Sciatic nerve (tissue), 2 donors: ENCODE results near the gene AMHR2. TPM values are rescaled to one million over a fixed set of nuclear protein-coding genes. Genes with fewer than 3 reads are reported as not detected.

Experiments
- ATAC-seq: fragments of 200-7000 bp; cut with Tn5 transposase; one replicate; pipeline ENCODE4 v1.9.1; 2020; ENCODE audit warnings: mild to moderate bottlenecking, moderate library complexity
- DNase-seq: peaks from one replicate; pipeline ENCODE4 v3.0.0-alpha.2; 2020; ENCODE audit warnings: low spot score
- intact Hi-C: fragments of 100-400 bp; cut with DNase I; formaldehyde crosslinking; loops from one replicate; pipeline ENCODE4 v1.14.2; 2022
- total RNA-seq: library from RNA; stranded (reverse); fragmentation: NEBNext Ultra II Directional; extraction: Animal tissue kit (Norgen Biotek cat#: 25700); gene quantifications from one replicate; pipeline ENCODE4 v1.2.1, GENCODE V29; 2021
- donor health status: DM: no; HTN: no; CAD: no.
- donor health status: DM: no; HTN: no; CAD: no.

The AMHR2 gene
- total RNA-seq, 1 donor from 2014 or later: not detected

DNA sequence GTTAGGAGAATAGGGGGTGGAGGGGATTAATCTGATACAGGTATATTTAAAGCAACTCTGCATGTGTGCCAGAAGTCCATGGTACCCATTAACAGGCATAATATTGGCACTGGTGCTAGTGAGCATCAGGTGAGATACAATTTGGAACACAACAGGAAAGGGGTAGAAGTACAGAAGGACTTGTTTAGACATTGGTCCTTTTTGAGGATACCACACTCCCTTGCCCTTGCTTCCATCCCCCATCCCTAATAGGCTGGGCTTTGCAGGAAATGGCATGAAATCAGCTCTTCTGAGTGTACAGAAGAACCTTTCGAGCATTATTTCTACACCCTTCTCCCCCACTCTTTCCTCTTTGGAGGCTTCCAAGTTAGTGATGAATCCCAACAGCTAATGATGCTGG, 44.6 kb downstream of the AMHR2 start:
- ATAC-seq (no peak), DNase-seq (no peak)
- intact Hi-C loops: no loop called here

DNA sequence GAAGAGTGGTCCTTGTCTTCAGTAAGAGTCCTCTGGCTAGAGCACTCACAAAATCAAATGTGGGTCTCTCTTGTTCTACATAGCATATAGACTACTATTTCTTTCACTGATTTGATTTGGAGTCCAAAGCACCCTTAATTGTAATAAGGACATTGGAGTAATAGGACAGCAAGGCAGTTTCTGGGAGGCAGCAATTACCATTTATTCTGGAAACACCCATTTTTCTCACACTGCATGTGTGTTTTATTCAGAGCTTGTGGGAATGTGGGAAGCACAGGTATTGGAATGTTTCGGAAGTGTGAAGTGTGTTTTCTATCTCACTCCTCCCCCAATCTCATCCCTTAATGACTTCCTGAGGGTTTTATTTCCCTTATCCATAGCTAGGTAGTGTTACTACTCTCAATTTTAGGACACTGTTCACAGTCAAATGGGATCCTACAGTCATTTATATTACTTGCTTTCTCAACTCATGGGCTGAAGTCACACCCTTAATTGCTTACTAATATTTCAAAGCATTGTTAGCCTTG, 48.5 kb downstream of the AMHR2 start:
- ATAC-seq: no peak
- intact Hi-C loops: no loop called here
- DNase-seq: no peak

DNA sequence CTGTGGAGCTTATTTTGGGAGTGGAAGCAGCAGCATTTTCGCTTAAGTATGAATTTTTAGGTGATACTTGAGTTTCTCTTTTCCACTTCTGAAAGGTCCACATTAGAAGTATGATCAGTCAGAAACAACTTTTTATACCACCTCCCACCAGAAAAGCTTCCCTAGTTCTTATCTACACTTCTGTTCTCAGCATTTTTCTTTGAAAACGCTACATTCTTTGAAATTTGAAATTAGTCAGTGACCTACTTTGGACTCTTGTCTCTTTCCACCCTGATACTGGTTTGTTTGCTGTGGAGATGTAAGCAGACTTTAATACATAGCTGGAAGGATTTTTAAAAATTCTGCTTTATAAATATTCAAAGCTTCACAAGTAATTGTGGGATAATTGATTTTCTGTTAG, 50.4 kb downstream of the AMHR2 start:
- no peak for DNase-seq
- intact Hi-C loops: no loop called here
- ATAC-seq: no peak

DNA sequence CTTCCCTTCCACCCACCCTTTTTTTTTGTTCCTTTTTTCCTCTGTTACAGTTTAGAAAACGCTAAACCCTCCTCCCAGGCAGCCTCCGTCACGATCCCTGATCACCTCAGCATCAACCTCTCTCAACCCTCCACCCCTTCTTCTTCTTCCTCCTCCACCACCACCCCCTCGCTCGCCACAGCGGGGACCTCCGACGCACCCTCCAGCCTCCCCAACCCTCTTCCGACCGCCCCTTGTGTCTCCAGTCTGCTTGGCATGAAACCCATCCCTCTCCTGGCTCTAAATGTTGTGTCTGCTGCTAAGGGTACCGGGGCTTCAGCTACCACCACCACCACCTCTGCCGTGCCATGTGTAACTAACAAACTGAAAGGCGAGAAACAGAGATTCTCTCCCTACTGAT, 51.2 kb downstream of the AMHR2 start:
- ATAC-seq: no peak
- no peak for DNase-seq
- intact Hi-C loops: no loop called here

DNA sequence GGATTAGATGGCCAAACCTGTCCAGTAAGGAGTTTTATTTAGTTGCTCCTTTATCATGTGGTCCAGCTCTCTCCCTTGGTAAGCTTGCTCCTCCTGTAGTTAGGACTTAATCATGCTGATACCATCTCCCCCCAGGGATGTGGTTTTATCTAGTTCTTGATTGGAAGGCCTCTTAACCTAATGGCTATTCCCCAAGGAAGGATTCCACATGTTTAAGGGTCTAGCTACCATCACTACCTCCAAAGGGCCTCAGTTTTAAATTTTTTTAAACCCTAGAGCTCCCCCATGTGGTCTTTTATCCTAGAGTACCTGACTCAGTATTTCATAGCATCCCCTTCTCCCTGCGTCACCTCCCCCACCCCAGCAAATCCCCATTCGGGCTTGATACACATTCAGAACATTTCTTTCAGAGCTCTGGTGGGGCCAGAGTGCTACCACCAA, 53.1 kb downstream of the AMHR2 start:
- intact Hi-C loops: no loop called here
- ATAC-seq (no peak), DNase-seq (no peak)

DNA sequence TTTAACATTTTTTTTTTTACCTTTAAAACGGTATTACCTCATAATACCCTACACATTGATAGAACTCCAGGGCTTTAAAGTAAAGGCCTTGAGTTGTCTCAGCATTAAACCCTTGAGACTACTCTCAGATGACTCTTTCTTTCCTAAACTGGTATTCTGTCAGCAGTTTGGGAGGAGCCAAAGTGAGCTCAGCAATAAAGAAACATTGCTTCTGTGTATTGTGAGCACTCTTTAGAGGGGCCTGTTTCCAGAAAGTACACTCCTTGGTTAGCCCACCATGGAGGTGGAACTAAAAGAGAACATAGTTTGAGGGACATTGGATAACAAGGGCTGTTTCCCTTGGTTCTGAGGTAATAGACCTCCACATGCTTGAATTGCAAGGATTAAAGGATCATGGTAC, 55.2 kb downstream of the AMHR2 start:
- ATAC-seq (no peak), DNase-seq (no peak)
- intact Hi-C loops: no loop called here

DNA sequence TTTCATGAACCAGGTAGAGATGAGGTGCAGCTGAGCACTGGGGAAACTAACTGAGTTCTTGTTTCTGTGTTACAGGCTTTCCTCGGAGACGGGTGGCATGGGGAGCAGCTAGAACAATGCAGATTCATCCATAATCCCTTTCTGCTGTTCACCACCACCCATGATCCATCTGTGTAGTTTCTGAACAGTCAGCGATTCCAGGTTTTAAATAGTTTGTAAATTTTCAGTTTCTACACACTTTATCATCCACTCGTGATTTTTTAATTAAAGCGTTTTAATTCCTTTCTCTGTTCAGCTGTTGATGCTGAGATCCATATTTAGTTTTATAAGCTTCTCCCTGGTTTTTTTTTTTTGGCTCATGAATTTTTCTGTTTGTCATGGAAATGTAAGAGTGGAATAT, 55.7 kb downstream of the AMHR2 start:
- ATAC-seq: no peak
- DNase-seq: no peak
- intact Hi-C loops: no loop called here

DNA sequence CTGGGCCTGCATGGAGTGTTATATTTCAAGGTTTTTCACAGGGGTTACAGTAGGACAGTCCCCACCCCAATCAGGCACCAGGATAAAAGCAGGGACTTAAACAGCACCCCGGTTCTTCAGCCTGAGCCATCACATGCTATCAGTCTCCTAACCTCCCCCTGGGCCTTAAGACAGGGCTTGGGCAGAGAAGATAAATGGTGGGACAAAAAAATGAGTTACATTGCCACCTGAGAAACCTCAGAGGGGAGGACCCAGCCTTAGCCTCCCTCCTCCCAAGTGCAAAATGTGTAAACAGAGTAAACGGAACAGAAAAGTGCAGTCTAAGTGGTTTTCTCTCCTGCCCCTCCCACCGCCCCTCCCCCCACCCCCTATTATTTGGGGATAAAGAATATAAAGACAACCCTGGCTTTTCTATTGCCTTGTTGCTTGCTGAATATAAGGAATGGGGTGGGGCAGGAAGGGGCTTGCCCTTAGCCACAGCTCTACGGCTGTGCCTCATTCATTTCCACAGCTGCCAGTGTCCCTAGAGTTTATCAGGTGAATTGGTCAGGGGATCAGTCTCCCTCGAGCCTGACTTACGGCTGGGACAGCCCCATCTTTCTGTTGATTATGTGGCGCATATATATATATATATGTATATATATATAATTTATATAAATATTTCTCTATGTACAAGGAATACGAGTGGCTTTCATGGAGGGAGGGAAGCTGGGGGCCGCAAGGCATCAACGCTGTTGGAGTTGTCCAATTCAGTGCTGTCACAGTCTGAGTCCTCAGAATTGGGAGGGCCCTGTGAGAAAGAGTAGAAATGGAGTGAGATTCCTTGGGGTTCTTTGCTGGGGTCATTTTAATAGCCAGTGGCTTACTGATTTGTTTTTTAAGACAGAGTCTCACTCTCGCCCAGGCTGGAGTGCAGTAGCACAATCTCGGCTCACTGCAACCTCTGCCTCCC, 57.1 kb downstream of the AMHR2 start:
- ATAC-seq (no peak), DNase-seq (peak; percentile 50)
- intact Hi-C loops: no loop called here

Other genes with a start within 250 kb of the AMHR2 start
- gene ZNF740, start 243.1 kb upstream of the AMHR2 start, total RNA-seq: 51.0 TPM
- 81.7 TPM for gene CSAD, start 242.9 kb upstream of the AMHR2 start, total RNA-seq
- gene ITGB7, start 216.6 kb upstream of the AMHR2 start, total RNA-seq: 33.4 TPM
- 56.3 TPM for gene RARG, start 191.6 kb upstream of the AMHR2 start, total RNA-seq
- 1.2 TPM for gene ESPL1, start 155.6 kb upstream of the AMHR2 start, total RNA-seq
- 490 TPM for gene PFDN5, start 128.3 kb upstream of the AMHR2 start, total RNA-seq
- 31.9 TPM for gene MYG1, start 124.2 kb upstream of the AMHR2 start, total RNA-seq
- 41.1 TPM for gene AAAS, start 102.2 kb upstream of the AMHR2 start, total RNA-seq
- 0.31 TPM for gene SP7, start 87.5 kb upstream of the AMHR2 start, total RNA-seq
- 101 TPM for gene SP1, start 43.7 kb upstream of the AMHR2 start, total RNA-seq
- gene PRR13, start 17.9 kb downstream of the AMHR2 start, total RNA-seq: 86.4 TPM
- 772 TPM for gene PCBP2, start 28.2 kb downstream of the AMHR2 start, total RNA-seq
- 28.6 TPM for gene MAP3K12, start 75.6 kb downstream of the AMHR2 start, total RNA-seq
- 19.4 TPM for gene TARBP2, start 77.4 kb downstream of the AMHR2 start, total RNA-seq
- not detected for gene NPFF, start 83.6 kb downstream of the AMHR2 start, total RNA-seq
- 62.5 TPM for gene ATF7, start 202.5 kb downstream of the AMHR2 start, total RNA-seq